Mucosa of descending colon (tissue), 3 donors: ENCODE measurements around the gene TTC36. TPM values are rescaled to one million over a fixed set of nuclear protein-coding genes. Genes with fewer than 3 reads are reported as not detected.

Experiments
- ATAC-seq: fragments of 200-7000 bp; cut with Tn5 transposase; one replicate; pipeline ENCODE4 v1.9.1; 2020; ENCODE audit warnings: mild to moderate bottlenecking, moderate library complexity
- DNase-seq, 3 donors: peaks; one replicate each; pipeline ENCODE4 v3.0.0-alpha.2; 2020
- H3K36me3 ChIP-seq: fragments of 200-600 bp; one replicate; pipeline ENCODE4 v1.8.0; 2021; ENCODE audit warnings: low read depth, mild to moderate bottlenecking
- H3K4me1 ChIP-seq: fragments of 200-600 bp; one replicate; pipeline ENCODE4 v1.8.0; 2021; ENCODE audit warnings: low read depth, mild to moderate bottlenecking
- H3K4me3 ChIP-seq: fragments of 200-600 bp; one replicate; pipeline ENCODE4 v1.8.0; 2021; ENCODE audit warnings: mild to moderate bottlenecking
- H3K9me3 ChIP-seq: fragments of 200-600 bp; one replicate; pipeline ENCODE4 v1.8.0; 2021; ENCODE audit warnings: mild to moderate bottlenecking
- intact Hi-C, 2 donors: fragments of 100-400 bp; cut with DNase I in 1 of 2; cut with micrococcal nuclease in 1 of 2; formaldehyde crosslinking; loops; one replicate each; pipeline versions ENCODE4 v1.11.0 to v1.11.1; 2022; cut with DNase I, micrococcal nuclease
- total RNA-seq, 3 donors: library from RNA; stranded (reverse); fragmentation: NEBNext Ultra II Directional in 2 of 3; extraction: Animal tissue kit (Norgen Biotek cat#: 25700) in 2 of 3; gene quantifications; one replicate each; pipeline versions ENCODE4 v1.2.1 to v1.2.4, GENCODE V29; 2021 to 2023
- TF ChIP-seq, protein P1 (sequence below): fragments of 200-600 bp; IDR thresholded peaks from one replicate; pipeline ENCODE4 v1.8.0; 2022; ENCODE audit warnings: antibody characterized with exemption, mild to moderate bottlenecking
- donor health status: DM: no; HTN: no; CAD: no; lungs with moderate emphysema.
- donor health status: DM: no; HTN: no; CAD: no.
- donor health status: DM: no; HTN: yes; CAD: no.

Gene TTC36
- total RNA-seq, 3 donors from 2014 or later: 0.63 to 1.3 (median 1.2) TPM

DNA sequence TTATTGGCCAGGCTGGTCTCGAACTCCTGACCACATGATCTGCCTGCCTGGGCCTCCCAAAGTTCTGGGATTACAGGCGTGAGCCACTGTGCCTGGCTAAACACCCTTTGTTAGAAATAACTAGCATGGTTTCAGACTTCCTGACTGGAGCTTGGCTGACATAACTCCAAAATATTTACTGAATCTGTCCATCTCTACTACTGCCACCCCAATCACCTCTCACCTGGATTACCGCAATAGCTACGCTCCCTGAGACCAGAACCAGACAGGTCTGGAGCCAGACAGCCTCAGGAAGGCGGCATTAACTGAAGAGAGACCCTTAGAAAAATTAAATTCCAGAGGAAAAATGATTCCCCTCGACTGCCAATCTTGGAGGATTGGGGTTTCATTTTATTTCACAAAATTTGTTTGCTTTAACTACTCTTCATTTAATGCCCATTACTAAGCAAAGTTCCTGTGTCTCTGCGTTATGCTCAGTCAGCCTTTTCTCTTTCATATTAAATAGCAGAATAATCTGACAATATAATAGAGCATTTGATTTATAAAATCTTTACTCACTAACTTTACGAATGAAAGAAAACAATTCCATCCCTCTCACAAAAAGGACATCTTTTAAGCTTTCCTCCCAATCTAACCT lies 16.9 kb downstream of the TTC36 start:
- H3K4me3 ChIP-seq: no peak overlapping the region
- no peaks in the 10 kb centered on the region for H3K4me1 ChIP-seq
- TF ChIP-seq, protein P1, sequence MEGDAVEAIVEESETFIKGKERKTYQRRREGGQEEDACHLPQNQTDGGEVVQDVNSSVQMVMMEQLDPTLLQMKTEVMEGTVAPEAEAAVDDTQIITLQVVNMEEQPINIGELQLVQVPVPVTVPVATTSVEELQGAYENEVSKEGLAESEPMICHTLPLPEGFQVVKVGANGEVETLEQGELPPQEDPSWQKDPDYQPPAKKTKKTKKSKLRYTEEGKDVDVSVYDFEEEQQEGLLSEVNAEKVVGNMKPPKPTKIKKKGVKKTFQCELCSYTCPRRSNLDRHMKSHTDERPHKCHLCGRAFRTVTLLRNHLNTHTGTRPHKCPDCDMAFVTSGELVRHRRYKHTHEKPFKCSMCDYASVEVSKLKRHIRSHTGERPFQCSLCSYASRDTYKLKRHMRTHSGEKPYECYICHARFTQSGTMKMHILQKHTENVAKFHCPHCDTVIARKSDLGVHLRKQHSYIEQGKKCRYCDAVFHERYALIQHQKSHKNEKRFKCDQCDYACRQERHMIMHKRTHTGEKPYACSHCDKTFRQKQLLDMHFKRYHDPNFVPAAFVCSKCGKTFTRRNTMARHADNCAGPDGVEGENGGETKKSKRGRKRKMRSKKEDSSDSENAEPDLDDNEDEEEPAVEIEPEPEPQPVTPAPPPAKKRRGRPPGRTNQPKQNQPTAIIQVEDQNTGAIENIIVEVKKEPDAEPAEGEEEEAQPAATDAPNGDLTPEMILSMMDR: no peak
- H3K36me3 ChIP-seq: no peaks in the 10 kb centered on the region
- no peaks in the 10 kb centered on the region for H3K9me3 ChIP-seq
- no peak for ATAC-seq
- no peak for DNase-seq
- intact Hi-C loops: no loop called here

DNA sequence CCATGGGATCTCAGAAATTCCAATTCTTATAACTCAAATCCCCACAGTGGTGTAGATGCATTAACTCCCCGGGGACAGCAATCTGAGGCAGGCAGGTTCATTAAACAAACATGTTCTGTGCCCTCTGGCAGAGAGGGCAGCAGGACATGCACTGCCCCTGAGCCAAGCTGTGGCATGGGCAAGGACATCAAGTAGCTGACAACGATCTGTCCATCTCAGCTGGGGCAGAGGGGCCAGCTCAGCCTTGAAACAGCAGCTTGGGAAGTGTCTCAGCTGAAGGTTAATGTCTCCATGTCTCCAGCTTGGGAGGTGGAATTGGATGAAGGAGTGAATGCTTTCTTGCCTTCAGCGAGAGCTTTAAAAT lies 17.4 kb downstream of the TTC36 start:
- DNase-seq (no peak), ATAC-seq (no peak)
- intact Hi-C loops: no loop called here
- H3K36me3 ChIP-seq: no peaks in the 10 kb centered on the region
- H3K4me3 ChIP-seq: no peak overlapping the region
- H3K9me3 ChIP-seq: no peaks in the 10 kb centered on the region
- TF ChIP-seq, protein P1: no peak
- H3K4me1 ChIP-seq: no peaks in the 10 kb centered on the region

DNA sequence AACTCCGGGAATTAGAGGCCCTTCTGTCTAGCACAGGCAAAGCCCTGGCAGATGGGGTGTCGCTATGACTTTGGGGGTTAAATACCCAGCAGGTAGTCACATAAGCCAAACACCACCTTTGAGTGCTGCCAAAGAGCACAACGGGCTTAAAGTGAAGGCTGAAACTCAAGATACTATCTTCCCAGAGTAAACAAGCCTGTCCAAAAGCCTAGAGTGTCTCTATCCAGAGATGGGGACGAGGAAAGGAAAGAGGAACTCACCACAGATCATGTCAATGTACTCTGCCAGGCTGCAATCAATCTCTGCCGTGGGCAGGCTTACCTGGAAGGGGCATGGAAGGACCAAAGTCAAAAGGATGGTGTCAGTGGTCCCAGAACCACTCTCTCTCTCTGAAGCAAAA lies 18.3 kb downstream of the TTC36 start:
- H3K9me3 ChIP-seq: no peaks in the 10 kb centered on the region
- no peaks in the 10 kb centered on the region for H3K36me3 ChIP-seq
- ATAC-seq: no peak
- TF ChIP-seq, protein P1: no peak
- no peaks in the 10 kb centered on the region for H3K4me1 ChIP-seq
- no peak for DNase-seq
- H3K4me3 ChIP-seq: no peak overlapping the region
- intact Hi-C loops: no loop called here

DNA sequence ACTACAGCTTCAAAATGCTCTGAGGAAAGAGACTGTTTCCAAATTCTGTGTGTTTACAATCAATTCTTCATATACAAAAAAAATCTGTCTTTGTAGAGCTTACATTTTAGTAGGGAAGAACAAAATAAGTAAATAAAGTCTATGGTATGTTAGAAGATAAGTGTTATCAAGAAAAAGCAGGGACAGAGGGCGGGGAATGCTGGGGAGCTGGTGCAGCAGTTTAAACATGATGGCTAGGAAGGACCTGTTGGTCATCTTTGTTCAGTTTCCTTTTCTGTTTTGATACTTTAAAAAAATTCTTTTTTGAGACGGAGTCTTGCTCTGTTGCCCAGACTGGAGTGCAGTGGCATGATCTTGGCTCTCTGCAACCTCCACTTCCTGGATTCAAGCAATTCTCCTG lies 19.9 kb downstream of the TTC36 start:
- ATAC-seq: no peak
- intact Hi-C loops: no loop called here
- TF ChIP-seq, protein P1: no peak
- Histone ChIP-seq H3K4me3 (no peak overlapping the region), H3K9me3 (no peaks in the 10 kb centered on the region), H3K36me3 (no peaks in the 10 kb centered on the region), H3K4me1 (no peaks in the 10 kb centered on the region)
- DNase-seq: no peak

DNA sequence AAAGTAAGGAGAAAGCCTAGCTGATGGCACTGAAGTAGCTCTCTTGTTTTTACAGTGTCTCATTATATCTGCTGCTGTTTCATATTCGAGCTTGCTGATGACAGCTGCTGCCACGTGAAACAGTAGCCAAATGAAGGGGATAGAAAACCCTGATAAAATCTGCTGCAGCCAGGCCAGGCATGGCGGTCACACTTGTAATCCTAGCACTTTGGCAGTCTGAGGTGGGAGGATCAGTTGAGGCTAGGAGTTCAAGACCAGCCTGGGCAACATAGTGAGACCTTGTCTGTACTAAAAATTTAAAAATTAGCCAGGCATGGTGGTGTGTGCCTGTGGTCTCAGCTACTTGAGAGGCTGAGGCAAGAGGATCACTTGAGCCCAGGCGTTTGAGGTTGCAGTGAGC lies 25.1 kb downstream of the TTC36 start:
- H3K4me1 ChIP-seq: no peaks in the 10 kb centered on the region
- no peak overlapping the region for H3K4me3 ChIP-seq
- DNase-seq: no peak
- no peak for ATAC-seq
- intact Hi-C loops: no loop called here
- H3K36me3 ChIP-seq: no peaks in the 10 kb centered on the region
- H3K9me3 ChIP-seq: no peaks in the 10 kb centered on the region
- TF ChIP-seq, protein P1: no peak

DNA sequence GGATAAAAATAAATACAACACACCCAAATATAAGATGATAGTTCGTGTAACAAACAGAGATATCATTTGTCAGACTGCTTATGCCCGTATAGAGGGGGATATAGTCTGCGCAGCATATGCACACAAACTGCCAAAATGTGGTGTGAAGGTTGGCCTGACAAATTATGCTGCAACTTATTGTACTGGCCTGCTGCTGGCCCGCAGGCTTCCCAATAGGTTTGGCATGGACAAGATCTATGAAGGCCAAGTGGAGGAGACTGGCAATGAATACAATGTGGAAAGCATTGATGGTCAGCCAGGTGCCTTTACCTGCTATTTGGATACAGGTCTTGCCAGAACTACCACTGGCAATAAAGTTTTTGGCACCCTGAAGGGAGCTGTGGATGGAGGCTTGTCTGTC lies 33.5 kb downstream of the TTC36 start:
- Histone ChIP-seq H3K4me3 (no peak overlapping the region), H3K9me3 (no peaks in the 10 kb centered on the region), H3K4me1 (peaks cover 4% of the 10 kb centered on the region), H3K36me3 (no peaks in the 10 kb centered on the region)
- intact Hi-C loops: no loop called here
- TF ChIP-seq, protein P1: no peak
- ATAC-seq: no peak
- no peak for DNase-seq
